Measurements from ENCODE around the gene WNT4.

WNT4 gene

GRCh38 chr1:22122273-22123070 lies 20.4 kb downstream of the WNT4 start:
- ATAC-seq, result no peak; the same call in 1 of the 3 replicates
- TF ChIP-seq PPARA (CRISPR knock-in tag; IDR thresholded peaks at IDR 0.05; ENCODE audit: borderline replicate concordance), result no peak
- no peak for TF ChIP-seq TOX (CRISPR knock-in tag; IDR thresholded peaks at IDR 0.05; ENCODE audit: borderline replicate concordance)
- no peak for TF ChIP-seq CSRNP3 (CRISPR knock-in tag; IDR thresholded peaks at IDR 0.05)
- no peak for TF ChIP-seq TSHZ2 (CRISPR knock-in tag; IDR thresholded peaks at IDR 0.05)
- TF ChIP-seq ZNF565 (CRISPR knock-in tag; conservative IDR thresholded peaks at IDR 0.05; ENCODE audit: low read depth), result no peak
- no peak for TF ChIP-seq BACH2 (CRISPR knock-in tag; IDR thresholded peaks at IDR 0.05; ENCODE audit: borderline replicate concordance)
- TF ChIP-seq POU6F1 (CRISPR knock-in tag; IDR thresholded peaks at IDR 0.05; ENCODE audit: borderline replicate concordance, low read depth), result no peak
- no peak for TF ChIP-seq SNAI2 (CRISPR knock-in tag; IDR thresholded peaks at IDR 0.05)

- TF ChIP-seq ZNF565 (CRISPR knock-in tag; conservative IDR thresholded peaks at IDR 0.05; ENCODE audit: low read depth) (no peak), TSHZ2 (CRISPR knock-in tag; IDR thresholded peaks at IDR 0.05) (no peak), SNAI2 (CRISPR knock-in tag; IDR thresholded peaks at IDR 0.05) (no peak), POU6F1 (CRISPR knock-in tag; IDR thresholded peaks at IDR 0.05; ENCODE audit: borderline replicate concordance, low read depth) (no peak), CSRNP3 (CRISPR knock-in tag; IDR thresholded peaks at IDR 0.05) (no peak), GLIS3 (CRISPR knock-in tag; IDR thresholded peaks at IDR 0.05) (no peak), ISL1 (CRISPR knock-in tag; IDR thresholded peaks at IDR 0.05) (no peak), ZC3H10 (CRISPR knock-in tag; IDR thresholded peaks at IDR 0.05) (no peak), TOX (CRISPR knock-in tag; IDR thresholded peaks at IDR 0.05; ENCODE audit: borderline replicate concordance) (no peak), BACH2 (CRISPR knock-in tag; IDR thresholded peaks at IDR 0.05; ENCODE audit: borderline replicate concordance) (no peak), ESRRG (CRISPR knock-in tag; IDR thresholded peaks at IDR 0.05) (no peak), ZFP3 (CRISPR knock-in tag; IDR thresholded peaks at IDR 0.05) (no peak), OSR1 (CRISPR knock-in tag; IDR thresholded peaks at IDR 0.05) (no peak), TCF4 (CRISPR knock-in tag; IDR thresholded peaks at IDR 0.05; ENCODE audit: borderline replicate concordance) (no peak), PPARA (CRISPR knock-in tag; IDR thresholded peaks at IDR 0.05; ENCODE audit: borderline replicate concordance) (no peak), CSDC2 (CRISPR knock-in tag; IDR thresholded peaks at IDR 0.05) (no peak), CREB5 (CRISPR knock-in tag; IDR thresholded peaks at IDR 0.05; ENCODE audit: low read depth) (no peak), RARB (CRISPR knock-in tag; IDR thresholded peaks at IDR 0.05) (no peak)
- ATAC-seq, result no peak; the same call in 1 of the 3 replicates
These were observed 21.4 kb downstream of the WNT4 start for GRCh38 chr1:22121421-22121911.

Measured in SK-N-SH treated with all-trans-retinoic acid at 6 μM for 48 hours (cell line).